Neuronal stem cell (in vitro differentiated cells): ENCODE measurements around the gene PTGES2.
A peak's percentile ranks its signal among the peaks of the same experiment; 100 is the strongest.

ENCODE experiments used
- DNase-seq: peaks from one replicate; pipeline ENCODE4 v3.0.0-alpha.2; 2013; ENCODE audit warnings: low spot score
- H2AFZ ChIP-seq: one replicate; pipeline ENCODE4 v1.6.1; 2013; ENCODE audit warnings: mild to moderate bottlenecking, low read length, inconsistent platforms
- H2AK5ac ChIP-seq: 2 replicates; pipeline ENCODE4 v1.6.1; 2013; ENCODE audit warnings: low read depth, mild to moderate bottlenecking, inconsistent platforms, low read length, moderate library complexity, mixed read lengths
- H2BK120ac ChIP-seq: 2 replicates; pipeline ENCODE4 v1.6.1; 2013; ENCODE audit warnings: low read depth, mild to moderate bottlenecking, inconsistent platforms, low read length, moderate library complexity, mixed read lengths
- H2BK12ac ChIP-seq: one replicate; pipeline ENCODE4 v1.6.1; 2013; ENCODE audit warnings: low read length, inconsistent platforms
- H2BK15ac ChIP-seq: 2 replicates; pipeline ENCODE4 v1.6.1; 2013; ENCODE audit warnings: mild to moderate bottlenecking, low read length, inconsistent platforms, mixed read lengths
- H2BK5ac ChIP-seq: one replicate; pipeline ENCODE4 v1.6.1; 2013; ENCODE audit warnings: inconsistent platforms, mild to moderate bottlenecking, low read length, moderate library complexity
- H3K14ac ChIP-seq: one replicate; pipeline ENCODE4 v1.6.1; 2013; ENCODE audit warnings: low read length, inconsistent platforms
- H3K18ac ChIP-seq: 2 replicates; pipeline ENCODE4 v1.6.1; 2013; ENCODE audit warnings: low read length, inconsistent platforms
- H3K23ac ChIP-seq: 2 replicates; pipeline ENCODE4 v1.6.1; 2013; ENCODE audit warnings: low read depth, mild to moderate bottlenecking, mixed read lengths, low read length, inconsistent platforms; ENCODE audit not compliant: poor library complexity
- H3K27ac ChIP-seq: replicated peaks from 3 replicates; pipeline ENCODE4 v1.5.1; 2013; ENCODE audit warnings: low read length, inconsistent platforms
- H3K27me3 ChIP-seq, 3 experiments: 2 replicates each; pipeline ENCODE4 v1.6.1; 2013; ENCODE audit warnings: low read length in 3 of 3, mild to moderate bottlenecking in 2 of 3, inconsistent platforms in 1 of 3, low read depth in 1 of 3, mixed read lengths in 1 of 3, moderate library complexity in 1 of 3; ENCODE audit not compliant: control insufficient read depth in 3 of 3, insufficient read depth in 3 of 3
- H3K36me3 ChIP-seq, 2 donors: replicated peaks in 1 of 2; 2 replicates each; pipeline ENCODE4 v1.6.1; 2013; ENCODE audit warnings: low read length in 2 of 2; ENCODE audit not compliant: control insufficient read depth in 2 of 2, insufficient read depth in 2 of 2
- H3K4ac ChIP-seq: 2 replicates; pipeline ENCODE4 v1.6.1; 2013; ENCODE audit warnings: inconsistent platforms, mild to moderate bottlenecking, low read length, moderate library complexity
- H3K4me1 ChIP-seq, 2 donors: 1 replicate in 1 of 2; 2 replicates in 1 of 2; pipeline ENCODE4 v1.6.1; 2013; ENCODE audit warnings: low read length in 2 of 2, low read depth in 1 of 2; ENCODE audit not compliant: control insufficient read depth in 2 of 2, insufficient read depth in 1 of 2
- H3K4me2 ChIP-seq: one replicate; pipeline ENCODE4 v1.6.1; 2013; ENCODE audit warnings: mild to moderate bottlenecking, low read length, inconsistent platforms; ENCODE audit not compliant: insufficient read depth, poor library complexity, severe bottlenecking
- H3K4me3 ChIP-seq, 2 donors: 2 replicates each; pipeline ENCODE4 v1.5.1; 2013; ENCODE audit warnings: low read length in 2 of 2, mild to moderate bottlenecking in 2 of 2, inconsistent platforms in 1 of 2, moderate library complexity in 1 of 2
- H3K79me1 ChIP-seq: one replicate; pipeline ENCODE4 v1.6.1; 2013; ENCODE audit warnings: low read depth, mild to moderate bottlenecking, inconsistent platforms, low read length, moderate library complexity
- H3K9ac ChIP-seq: one replicate; pipeline ENCODE4 v1.6.1; 2013; ENCODE audit warnings: mild to moderate bottlenecking, low read depth, low read length, inconsistent platforms; ENCODE audit not compliant: poor library complexity
- H3K9me3 ChIP-seq, 2 donors: replicated peaks in 1 of 2; 2 replicates each; pipeline versions ENCODE3 to v1.6.1; 2013; ENCODE audit warnings: low read length in 2 of 2, mild to moderate bottlenecking in 2 of 2, inconsistent platforms in 1 of 2, low read depth in 1 of 2, mixed read lengths in 1 of 2, moderate library complexity in 1 of 2; ENCODE audit not compliant: control insufficient read depth in 2 of 2, insufficient read depth in 1 of 2
- H4K8ac ChIP-seq: one replicate; pipeline ENCODE4 v1.6.1; 2013; ENCODE audit warnings: low read depth, mild to moderate bottlenecking, inconsistent platforms, low read length, moderate library complexity
- H4K91ac ChIP-seq: one replicate; pipeline ENCODE4 v1.6.1; 2013; ENCODE audit warnings: low read length, low read depth, mild to moderate bottlenecking, inconsistent platforms; ENCODE audit not compliant: poor library complexity
- WGBS, 2 donors: extraction: QIAGEN DNeasy Blood & Tissue Kit; methylation state at CpG; one replicate each; pipeline ENCODE4 v1.1.7; 2013; ENCODE audit warnings: missing lambda C conversion rate in 2 of 2, mixed read lengths in 1 of 2; ENCODE audit not compliant: insufficient read length in 2 of 2, insufficient replicate concordance in 1 of 2; ENCODE audit errors: extremely low coverage in 2 of 2; 5-methylcytosine and 5-hydroxymethylcytosine counted together

PTGES2 gene

DNA sequence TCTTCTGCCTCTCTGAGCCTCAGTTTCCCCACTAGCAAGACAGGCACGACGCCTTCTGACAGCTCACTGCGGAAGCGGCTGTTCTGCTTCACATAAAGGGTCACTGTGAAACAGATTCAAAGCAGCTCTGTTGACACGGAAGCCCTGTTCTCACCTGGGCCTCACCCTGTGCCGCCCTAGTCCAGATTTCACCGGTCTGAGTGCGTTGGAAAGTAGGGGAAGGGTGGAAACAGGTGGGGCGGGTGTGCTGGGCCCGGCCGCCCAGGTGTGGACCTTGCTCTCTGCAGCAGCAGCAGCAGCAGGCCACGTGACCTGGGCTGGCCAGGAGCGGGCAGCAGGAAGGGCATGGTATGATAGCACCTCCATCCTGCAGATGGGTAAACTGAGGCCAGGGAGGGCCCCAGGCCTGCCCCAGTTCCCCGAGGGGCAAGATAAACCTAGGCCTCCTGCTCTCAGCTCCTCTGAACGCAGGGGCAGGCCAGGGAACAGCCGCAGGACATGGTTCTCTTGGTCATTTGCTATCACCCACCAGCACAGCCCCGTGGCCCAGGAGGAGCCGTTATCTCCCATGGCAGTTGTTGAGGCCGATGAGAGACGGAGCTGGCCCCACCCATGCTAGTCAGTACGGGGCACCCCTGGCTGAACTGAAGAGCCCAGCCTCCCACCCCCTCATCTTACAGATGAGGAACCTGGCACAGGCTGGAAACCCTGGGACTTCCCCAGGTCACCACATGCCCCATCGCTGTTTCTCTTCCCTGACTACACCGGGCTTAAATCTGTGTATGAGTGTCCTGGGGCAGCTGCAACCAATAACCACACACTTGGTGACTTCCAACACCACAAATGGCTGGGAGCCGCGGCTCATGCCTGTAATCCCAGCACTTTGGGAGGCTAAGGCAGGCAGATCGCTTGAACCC lies 12.1 kb downstream of the PTGES2 start:
- Histone ChIP-seq H3K27me3 (no peaks in the 10 kb centered on the region), H3K4ac (no peak overlapping the region), H4K8ac (no peak overlapping the region), H2BK15ac (no peak overlapping the region), H2BK12ac (no peak overlapping the region), H2BK120ac (no peak overlapping the region), H3K18ac (no peak overlapping the region), H3K4me2 (no peak overlapping the region), H4K91ac (no peak overlapping the region), H3K9ac (no peak overlapping the region), H2BK5ac (no peak overlapping the region), H3K27ac (no peak overlapping the region), H2AK5ac (peak overlapping the region; percentile 7), H3K36me3 (peaks cover 4 to 7% of the 10 kb centered on the region in 2 donors), H3K4me1 (peaks cover 4 to 7% of the 10 kb centered on the region in 2 donors), H3K14ac (no peak overlapping the region), H3K9me3 (no peaks in the 10 kb centered on the region), H3K79me1 (no peaks in the 10 kb centered on the region), H3K23ac (peak overlapping the region; percentile 59), H2AFZ (no peak overlapping the region), H3K4me3 (no peak overlapping the region)
- WGBS, 2 donors = no CpG with 5 or more reads among the region's 26 CpGs
- DNase-seq = no peak

GRCh38 chr9:128114326-128115186 lies 13.0 kb downstream of the PTGES2 start:
- Histone ChIP-seq H3K23ac (peak overlapping the region; percentile 32), H3K79me1 (no peaks in the 10 kb centered on the region), H3K14ac (no peak overlapping the region), H2AFZ (no peak overlapping the region), H2AK5ac (peak overlapping the region; percentile 10), H2BK5ac (no peak overlapping the region), H3K4me2 (no peak overlapping the region), H4K91ac (no peak overlapping the region), H3K18ac (no peak overlapping the region), H3K27me3 (no peaks in the 10 kb centered on the region), H3K27ac (no peak overlapping the region), H2BK15ac (no peak overlapping the region), H3K4me1 (peaks cover 4 to 7% of the 10 kb centered on the region in 2 donors), H2BK12ac (no peak overlapping the region), H3K4me3 (peak overlapping the region in 1 of 2 donors; percentile 12), H3K9me3 (no peaks in the 10 kb centered on the region), H2BK120ac (no peak overlapping the region), H4K8ac (no peak overlapping the region), H3K4ac (no peak overlapping the region), H3K36me3 (peaks cover 5 to 7% of the 10 kb centered on the region in 2 donors), H3K9ac (no peak overlapping the region)
- WGBS, 2 donors = no CpG with 5 or more reads among the region's 29 CpGs
- no peak for DNase-seq

DNA sequence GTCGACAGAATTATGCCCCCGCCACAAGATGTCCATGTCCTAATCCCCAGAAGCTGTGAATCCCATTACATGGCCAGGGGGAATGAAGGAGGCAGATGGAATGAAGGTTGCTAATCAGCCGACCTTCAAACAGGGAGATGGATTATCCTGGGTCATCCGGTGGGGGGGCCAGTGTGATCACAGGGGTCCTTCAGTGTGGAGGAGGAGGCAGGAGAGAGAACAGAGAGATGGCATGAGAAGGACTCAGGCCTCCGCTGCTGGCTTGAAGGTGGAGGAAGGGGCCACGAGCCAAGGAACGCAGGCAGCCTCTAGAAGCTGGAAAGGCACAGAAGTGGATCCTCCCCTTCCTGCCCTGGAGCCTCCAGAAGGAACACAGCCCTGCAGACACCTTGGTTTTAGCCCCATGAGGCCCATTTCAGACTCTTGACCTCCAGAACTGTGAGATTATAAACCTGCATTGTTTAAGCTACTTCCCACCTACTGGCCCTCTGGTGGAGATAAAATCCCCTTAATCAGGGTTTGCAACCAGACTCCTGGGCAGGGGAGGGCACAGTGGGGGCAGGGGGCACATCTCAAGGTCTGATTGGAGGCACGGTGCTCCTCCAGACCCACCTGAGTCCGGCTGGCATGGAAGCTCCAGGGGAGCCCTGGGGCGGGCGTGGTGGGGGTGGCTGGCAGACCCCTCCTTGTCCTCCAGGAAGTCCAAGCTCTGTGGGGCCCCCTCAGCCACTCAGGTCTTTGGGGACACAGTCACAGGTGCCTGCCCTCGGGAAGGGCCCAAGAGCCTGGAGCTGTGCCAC lies 13.8 kb downstream of the PTGES2 start:
- Histone ChIP-seq H3K23ac (no peak overlapping the region), H2AK5ac (peak overlapping the region; percentile 10), H4K8ac (no peak overlapping the region), H3K4me2 (no peak overlapping the region), H3K9me3 (no peaks in the 10 kb centered on the region), H2AFZ (no peak overlapping the region), H2BK120ac (no peak overlapping the region), H3K79me1 (no peaks in the 10 kb centered on the region), H2BK15ac (no peak overlapping the region), H3K4me1 (peaks cover 4 to 7% of the 10 kb centered on the region in 2 donors), H3K9ac (no peak overlapping the region), H4K91ac (no peak overlapping the region), H3K4ac (no peak overlapping the region), H3K27me3 (no peaks in the 10 kb centered on the region), H3K4me3 (no peak overlapping the region), H2BK12ac (no peak overlapping the region), H3K18ac (no peak overlapping the region), H3K14ac (no peak overlapping the region), H3K27ac (no peak overlapping the region), H3K36me3 (peaks cover 7 to 14% of the 10 kb centered on the region in 2 donors), H2BK5ac (no peak overlapping the region)
- no CpG with 5 or more reads among the region's 12 CpGs for WGBS, 2 donors
- DNase-seq = no peak
